Right cardiac atrium (tissue), 5 donors: ENCODE data around the gene SMTNL1. TPM values are rescaled to one million over a fixed set of nuclear protein-coding genes. Genes with fewer than 3 reads are reported as not detected.

ENCODE experiments used
- ATAC-seq, 2 donors: fragments of 200-7000 bp; cut with Tn5 transposase; one replicate each; pipeline versions ENCODE4 v1.8.0 to v1.9.1; 2020; ENCODE audit warnings: moderate library complexity in 2 of 2, mild to moderate bottlenecking in 1 of 2
- DNase-seq, 3 donors: peaks; one replicate each; pipeline ENCODE4 v3.0.0-alpha.2; 2020
- H3K27ac ChIP-seq: one replicate; pipeline ENCODE4 v1.5.1; 2013; ENCODE audit warnings: mild to moderate bottlenecking, low read length, control low read depth, moderate library complexity
- H3K27me3 ChIP-seq: one replicate; pipeline ENCODE4 v1.6.1; 2013; ENCODE audit not compliant: control insufficient read depth, insufficient read depth
- H3K4me1 ChIP-seq: one replicate; pipeline ENCODE4 v1.6.1; 2013; ENCODE audit warnings: low read length; ENCODE audit not compliant: control insufficient read depth, insufficient read depth
- H3K4me3 ChIP-seq: one replicate; pipeline ENCODE4 v1.5.1; 2013; ENCODE audit warnings: low read length, control low read depth
- H3K9me3 ChIP-seq: one replicate; pipeline ENCODE4 v1.6.1; 2013; ENCODE audit warnings: low read length; ENCODE audit not compliant: control insufficient read depth
- WGBS: extraction: QIAGEN DNeasy Blood & Tissue Kit; methylation state at CpG from one replicate; pipeline ENCODE4 v1.1.7; 2013; 5-methylcytosine and 5-hydroxymethylcytosine counted together
- intact Hi-C, 4 donors: fragments of 100-400 bp; cut with DNase I; formaldehyde crosslinking; loops; one replicate each; pipeline versions ENCODE4 v1.11.0 to v1.14.0; 2022 to 2023
- long read RNA-seq, 4 donors: library from polyadenylated mRNA; unstranded; transcript quantifications; one replicate each; pipeline ENCODE4 v2.0.0, GENCODE V29; 2020 to 2021
- polyA plus RNA-seq: library from polyadenylated mRNA; stranded (reverse); fragments of 200-250 nt; gene quantifications from one replicate; pipeline ENCODE4 v1.2.3, GENCODE V29; 2013
- total RNA-seq, 4 donors: library from RNA; stranded (reverse); fragmentation: NEBNext Ultra II Directional; extraction: Animal tissue kit (Norgen Biotek cat#: 25700); gene quantifications; one replicate each; pipeline ENCODE4 v1.2.1, GENCODE V29; 2021
- donor health status: healthy with polysubstance abuse.
- donor health status: DM: no; HTN: yes; CAD: no.
- donor health status: DM: no; HTN: no; CAD: no.
- donor health status: DM: no; HTN: yes; CAD: no; lungs with severe emphysema.
- donor health status: DM: yes; HTN: yes; CAD: no.

The SMTNL1 gene
- total RNA-seq (not detected), polyA plus RNA-seq (not detected)
- long read RNA-seq, donor 1, result 0 reads
- long read RNA-seq, donor 2, result 0 reads
- long read RNA-seq, donor 3, result 0 reads
- long read RNA-seq, donor 4, result 0 reads

DNA sequence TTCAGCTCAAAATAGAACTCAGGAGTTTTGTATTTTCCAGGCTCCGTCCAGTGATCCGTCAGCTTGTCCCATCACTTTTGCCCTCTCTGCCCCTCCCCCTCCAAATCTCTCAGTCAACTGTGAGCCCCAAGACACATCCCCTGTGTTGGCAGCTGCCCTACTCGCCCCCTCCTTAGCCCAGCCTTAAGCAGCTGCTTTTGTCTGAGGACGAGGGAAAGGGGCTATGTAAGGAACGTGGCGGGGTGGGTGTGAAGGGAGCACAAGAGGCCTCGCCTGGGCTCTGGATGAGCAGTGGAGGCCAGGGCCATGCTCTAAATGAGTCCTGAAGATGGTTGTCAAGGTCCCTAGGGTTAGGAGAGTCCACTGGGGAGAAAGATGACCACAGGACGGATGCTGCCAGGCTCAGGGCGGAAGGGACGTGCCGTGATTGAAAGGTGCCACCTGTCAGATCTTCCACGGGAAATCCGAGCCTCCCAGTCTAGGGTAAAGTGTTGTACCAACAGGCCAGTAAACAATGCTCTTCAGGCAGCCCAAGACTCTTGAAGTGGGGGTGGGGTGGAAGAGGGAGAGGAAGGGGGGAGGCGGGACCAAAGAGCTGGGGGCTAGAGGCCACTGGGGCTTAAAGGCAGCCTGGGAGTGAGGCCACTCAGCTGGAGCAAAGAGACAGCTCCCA, at the start of gene SMTNL1:
SMTNL1 (plus strand) TSS at position 649 of the 673 bp plus-strand sequence. CDS start 5,048 bp downstream, outside the sequence.
- intact Hi-C loops, result no loop called here
- no peak within 1 kb of the TSS for H3K27ac ChIP-seq
- 64% methylated on average over 14 of the region's 14 CpGs for WGBS
- no peaks in the 10 kb centered on the region for H3K4me1 ChIP-seq
- DNase-seq (no peak), ATAC-seq (no peak)
- H3K9me3 ChIP-seq, result no peaks in the 10 kb centered on the region
- H3K27me3 ChIP-seq, result no peaks in the 10 kb centered on the region
- no peak within 1 kb of the TSS for H3K4me3 ChIP-seq

DNA sequence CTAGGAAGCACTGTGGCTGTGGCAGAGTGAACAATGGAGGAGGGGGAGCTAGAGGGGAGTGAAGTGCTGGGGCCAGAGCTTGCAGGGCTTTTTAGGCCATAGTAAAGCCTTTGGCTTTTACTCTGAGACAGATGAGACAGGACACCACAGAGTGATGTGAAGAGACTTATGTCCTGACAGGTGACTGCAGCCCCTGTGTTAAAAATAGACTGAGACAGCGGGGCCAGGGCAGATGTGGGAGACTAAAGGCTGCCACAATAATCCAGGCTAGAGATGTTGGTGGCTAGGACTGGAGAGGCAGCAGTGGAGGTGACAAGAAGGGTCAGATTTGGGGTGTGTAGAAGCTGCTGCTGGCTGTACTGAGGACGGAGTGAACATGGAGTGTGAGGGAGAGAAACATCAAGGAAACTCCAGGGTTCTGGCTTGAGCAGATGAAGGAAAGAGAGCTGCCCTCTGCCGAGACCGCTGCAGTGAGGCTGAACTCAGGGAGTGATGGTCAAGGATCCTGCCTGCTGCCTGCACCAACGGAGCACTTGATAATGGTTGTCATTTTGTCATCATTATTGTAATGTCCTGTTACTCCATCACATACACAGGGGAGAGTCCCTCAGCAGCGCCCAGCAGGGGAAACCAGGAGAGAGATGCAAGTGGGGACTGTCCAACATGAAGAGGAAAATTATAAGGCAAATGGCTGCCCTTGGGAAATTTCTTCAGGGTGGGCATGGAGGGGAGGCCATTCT, 49.3 kb upstream of the SMTNL1 start:
- DNase-seq, result no peak
- intact Hi-C loops, result no loop called here
- 76% methylated on average over 6 of the region's 6 CpGs for WGBS
- no peak for ATAC-seq
- Histone ChIP-seq H3K27me3 (no peaks in the 10 kb centered on the region), H3K9me3 (no peaks in the 10 kb centered on the region), H3K4me1 (no peaks in the 10 kb centered on the region), H3K27ac (no peak overlapping the region), H3K4me3 (no peak overlapping the region)

DNA sequence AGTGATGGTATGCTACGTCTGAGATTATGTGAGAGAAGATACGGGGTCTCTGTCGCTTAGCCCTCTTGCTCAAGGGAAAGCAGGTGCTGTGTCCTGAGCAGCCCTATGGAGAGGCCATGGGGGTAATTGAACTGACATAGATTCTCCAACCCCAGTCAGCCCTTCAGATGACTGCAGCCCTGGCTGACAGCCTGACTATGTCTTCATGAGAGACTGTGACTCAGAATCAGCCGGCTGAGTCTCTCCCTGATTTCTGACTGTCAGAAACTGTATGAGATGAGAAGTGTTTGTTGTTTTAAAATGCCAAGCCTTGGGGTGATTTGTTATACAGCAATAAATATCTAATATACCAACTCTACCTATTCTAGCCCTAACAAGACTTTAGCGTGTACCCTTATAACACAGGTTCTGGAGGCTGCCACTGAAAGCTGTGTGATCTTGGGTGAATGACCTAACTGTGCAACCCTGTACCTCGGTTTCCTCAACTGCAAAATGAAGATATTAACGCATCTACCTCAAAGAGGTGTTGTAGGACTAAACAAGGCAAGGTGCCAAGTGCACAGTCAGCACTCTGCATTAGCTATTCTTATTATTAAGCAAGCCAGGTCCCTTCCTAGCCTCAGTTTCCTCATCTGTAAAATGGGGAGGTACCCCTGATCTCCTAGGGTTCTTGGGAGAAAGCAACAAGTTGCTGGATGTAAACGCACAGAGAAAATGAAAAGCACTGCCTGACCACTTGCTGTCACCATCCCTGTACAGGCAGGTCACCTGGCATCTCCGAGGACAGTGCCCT, 46.7 kb upstream of the SMTNL1 start:
- H3K4me1 ChIP-seq, result no peaks in the 10 kb centered on the region
- no peak overlapping the region for H3K27ac ChIP-seq
- no peaks in the 10 kb centered on the region for H3K9me3 ChIP-seq
- DNase-seq (no peak), ATAC-seq (no peak)
- no peaks in the 10 kb centered on the region for H3K27me3 ChIP-seq
- no peak overlapping the region for H3K4me3 ChIP-seq
- 91% methylated on average over 9 of the region's 9 CpGs for WGBS
- intact Hi-C loops, result loop anchor here in 1 of 4 donors (5.0 kb wide), 1 partner anchor 37 kb away; no protein-coding TSS in a partner anchor

DNA sequence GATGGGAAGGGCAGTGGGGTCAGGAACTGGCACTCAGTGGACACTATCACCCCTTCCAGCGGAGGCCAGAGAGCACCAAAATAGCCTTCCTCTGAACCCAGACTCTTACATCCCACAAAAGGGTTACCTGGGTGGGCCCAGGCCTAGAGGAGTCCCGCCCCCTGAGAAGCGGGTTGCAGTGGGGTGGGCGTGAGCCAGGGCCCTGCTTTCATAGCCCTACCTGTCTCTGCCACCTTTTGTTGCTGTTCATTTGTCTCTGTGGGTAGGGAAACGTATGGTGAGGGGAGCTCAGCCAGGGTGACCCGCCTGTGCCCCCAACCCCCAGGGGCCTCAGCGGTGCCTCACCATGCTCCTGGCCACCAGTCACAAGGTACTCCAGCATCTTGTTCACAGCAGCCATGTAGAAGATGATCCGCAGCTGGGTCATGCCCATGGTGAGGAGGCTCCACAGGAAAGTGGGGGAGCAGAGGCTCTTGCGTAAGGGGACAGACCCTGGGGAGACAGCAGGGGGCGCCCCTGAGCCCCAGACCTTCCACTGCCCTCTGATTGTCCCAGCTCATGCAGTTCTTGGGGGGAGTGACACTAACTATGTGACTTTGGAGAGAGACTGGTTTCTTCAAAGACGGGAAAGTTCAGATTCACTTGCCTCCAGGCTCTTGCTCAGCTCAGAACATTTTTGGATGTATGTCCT, 45.9 kb upstream of the SMTNL1 start:
- no peaks in the 10 kb centered on the region for H3K9me3 ChIP-seq
- no peaks in the 10 kb centered on the region for H3K4me1 ChIP-seq
- peak in 2 of 3 donors; percentile 76 to 77 for DNase-seq
- H3K27ac ChIP-seq, result no peak overlapping the region
- WGBS, result 79% methylated on average over 11 of the region's 11 CpGs
- ATAC-seq, result peak; percentile 37 to 40
- H3K4me3 ChIP-seq, result no peak overlapping the region
- H3K27me3 ChIP-seq, result no peaks in the 10 kb centered on the region
- intact Hi-C loops, result loop anchor here in 1 of 4 donors (5.0 kb wide), 1 partner anchor 36 kb away; no protein-coding TSS in a partner anchor

DNA sequence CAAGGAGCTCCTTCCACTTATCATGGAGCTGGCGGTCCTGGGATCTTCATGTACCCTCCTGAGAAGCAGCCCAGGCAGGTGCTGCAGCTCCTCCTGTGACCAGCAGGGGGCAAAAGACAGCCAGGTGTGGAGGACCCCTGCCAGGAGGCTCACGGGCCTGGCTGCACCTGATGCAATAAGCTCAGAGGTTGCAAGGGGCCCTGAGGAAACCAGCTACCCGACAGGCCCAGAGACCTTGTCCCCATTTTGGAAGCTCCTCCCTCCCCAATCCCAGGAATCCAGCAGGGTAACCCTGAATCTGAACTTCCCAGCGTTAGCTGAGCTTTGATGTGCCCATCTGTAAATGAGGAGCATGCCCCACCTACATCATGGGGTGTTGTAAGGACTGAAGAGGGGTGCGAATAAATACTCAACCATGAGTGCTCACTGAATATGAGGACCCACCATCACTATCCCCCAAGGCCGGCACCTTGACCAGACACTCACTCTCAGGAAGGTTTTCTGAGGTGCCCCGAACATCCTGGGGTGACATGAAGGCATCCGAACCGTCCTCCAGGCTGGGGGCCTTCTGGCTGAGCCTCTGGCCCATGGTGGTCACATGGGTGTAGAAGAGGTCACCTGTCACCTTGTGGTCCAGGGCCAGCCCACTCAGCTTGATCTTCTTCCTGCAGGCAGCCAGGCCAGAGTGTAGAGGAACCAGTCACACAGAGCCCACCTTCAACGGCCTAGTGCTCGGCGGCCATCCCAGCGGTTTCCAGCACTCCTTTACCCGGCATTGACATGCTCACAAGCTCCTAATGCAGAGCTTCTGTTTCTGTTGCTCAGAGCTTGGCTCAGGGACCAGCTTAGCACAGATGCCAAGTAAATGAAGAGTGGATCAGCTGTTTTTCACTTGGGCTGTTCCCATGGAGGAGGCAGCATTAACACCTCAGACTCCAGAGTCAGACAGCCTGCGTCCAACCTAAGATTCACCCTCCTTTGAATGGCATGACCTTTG, 43.6 kb upstream of the SMTNL1 start:
- peak in 2 of 3 donors; percentile 76 to 78 for DNase-seq
- ATAC-seq, result peak; percentile 53 to 58
- WGBS, result 70% methylated on average over 15 of the region's 15 CpGs
- intact Hi-C loops, result loop anchor here in 3 of 4 donors (2.0 to 5.0 kb wide), 2 partner anchors 33 kb away; no protein-coding TSS in a partner anchor
- Histone ChIP-seq H3K4me1 (peaks cover 4% of the 10 kb centered on the region), H3K9me3 (no peaks in the 10 kb centered on the region), H3K4me3 (no peak overlapping the region), H3K27ac (no peak overlapping the region), H3K27me3 (no peaks in the 10 kb centered on the region)

DNA sequence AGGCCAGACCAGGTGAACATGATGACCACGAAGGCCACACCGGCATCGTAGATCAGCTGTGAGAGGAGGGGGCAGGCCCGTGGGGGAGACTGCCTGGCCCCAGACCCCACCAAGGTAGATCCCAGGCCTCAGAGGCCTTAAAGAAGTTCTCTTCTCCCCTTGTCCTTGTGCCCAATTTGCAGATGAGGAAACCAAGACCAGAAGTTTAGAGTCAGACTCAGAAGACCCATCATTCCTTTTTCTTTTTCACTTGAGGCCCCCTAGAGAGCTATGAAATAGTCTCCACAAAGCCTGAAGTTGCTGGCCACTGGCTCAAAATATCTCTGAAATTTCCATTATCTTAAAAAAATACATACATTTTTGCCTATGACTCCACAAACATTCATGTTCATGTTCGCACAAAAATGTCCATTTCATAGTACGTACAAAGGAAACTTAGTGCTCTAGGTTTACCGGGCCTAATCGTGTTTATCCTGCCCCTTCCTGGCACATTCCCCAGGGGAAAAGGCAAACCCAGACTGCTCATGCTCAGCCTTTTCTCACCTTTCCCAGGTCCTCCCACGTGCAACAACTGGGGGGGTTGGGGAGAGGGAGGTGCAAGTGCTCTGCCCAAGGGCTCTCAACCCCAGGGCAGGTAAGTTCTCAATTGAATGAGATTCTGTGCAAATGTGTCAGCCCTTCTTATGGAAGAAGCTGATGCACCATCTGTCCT, 41.1 kb upstream of the SMTNL1 start:
- no peaks in the 10 kb centered on the region for H3K27me3 ChIP-seq
- H3K27ac ChIP-seq, result no peak overlapping the region
- 83% methylated on average over 9 of the region's 9 CpGs for WGBS
- H3K4me1 ChIP-seq, result peaks cover 10% of the 10 kb centered on the region
- DNase-seq (no peak), ATAC-seq (no peak)
- no peaks in the 10 kb centered on the region for H3K9me3 ChIP-seq
- H3K4me3 ChIP-seq, result no peak overlapping the region
- intact Hi-C loops, result no loop called here

DNA sequence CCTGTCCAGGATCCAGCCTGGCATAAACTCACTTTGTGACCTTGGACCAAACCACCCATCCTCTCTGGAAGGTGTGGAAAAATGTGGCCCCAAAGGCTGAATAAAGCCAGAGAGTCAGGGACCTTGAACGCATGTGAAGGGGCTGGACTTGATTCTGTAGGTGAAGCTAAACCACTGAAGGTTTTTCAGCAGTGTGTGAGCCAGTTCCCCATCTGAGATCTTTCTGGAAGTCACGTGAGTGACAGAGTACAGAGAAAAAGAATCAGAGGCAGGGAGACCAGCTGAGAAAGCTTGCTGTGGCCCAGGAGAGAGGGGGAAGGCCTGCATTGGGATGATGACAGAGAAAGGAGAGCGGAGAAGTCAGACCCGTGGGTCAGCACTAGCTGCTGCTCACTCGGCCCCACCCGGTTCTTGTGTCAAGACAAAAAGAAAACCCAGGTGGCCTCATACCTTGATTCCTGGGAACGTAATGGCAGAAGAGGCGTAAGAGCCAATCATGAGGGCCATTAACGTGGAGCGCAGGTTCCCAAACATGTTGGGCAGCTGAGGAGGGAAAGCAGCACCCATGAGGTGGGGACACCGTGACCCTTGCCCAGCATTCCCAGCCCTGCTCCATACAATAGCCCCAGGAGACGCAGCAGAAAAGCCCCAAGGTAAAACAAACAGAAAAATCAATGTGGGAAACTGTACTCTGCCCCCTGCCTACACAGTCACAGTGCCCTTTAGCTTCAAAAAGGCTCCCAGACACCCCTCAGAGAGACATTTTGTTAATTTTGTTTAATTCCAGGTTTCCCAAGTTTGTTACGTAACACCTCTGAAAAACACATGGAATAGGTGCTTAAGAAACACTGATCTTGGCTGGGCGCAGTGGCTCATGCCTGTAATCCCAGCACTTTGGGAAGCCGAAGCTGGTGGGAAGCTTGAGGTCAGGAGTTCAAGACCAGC, 39.8 kb upstream of the SMTNL1 start:
- Histone ChIP-seq H3K4me3 (no peak overlapping the region), H3K4me1 (peaks cover 17% of the 10 kb centered on the region), H3K27ac (no peak overlapping the region), H3K9me3 (no peaks in the 10 kb centered on the region), H3K27me3 (no peaks in the 10 kb centered on the region)
- no peak for ATAC-seq
- DNase-seq, result no peak
- intact Hi-C loops, result no loop called here
- 93% methylated on average over 15 of the region's 15 CpGs for WGBS

DNA sequence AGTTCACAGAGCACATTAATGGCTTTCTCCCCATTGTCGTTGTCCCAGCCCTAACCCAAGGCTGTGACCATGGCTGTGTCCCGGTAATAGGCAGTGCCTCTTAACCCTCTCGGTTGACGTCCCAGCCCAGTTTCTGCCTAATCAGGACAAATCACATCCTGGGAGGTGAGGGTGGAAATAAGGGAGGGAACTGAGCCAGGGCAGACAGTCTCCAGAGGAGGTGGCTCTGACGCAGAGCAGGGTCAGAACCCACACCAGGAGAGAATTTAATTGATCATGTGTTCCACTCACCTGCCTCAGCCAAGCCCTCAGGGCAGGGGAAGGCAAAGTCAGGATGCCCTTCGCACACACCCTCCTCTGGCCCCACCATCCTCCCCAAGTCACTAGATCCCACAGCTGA, 38.9 kb upstream of the SMTNL1 start:
- Histone ChIP-seq H3K27me3 (no peaks in the 10 kb centered on the region), H3K4me1 (peaks cover 17% of the 10 kb centered on the region), H3K27ac (peak overlapping the region; percentile 19), H3K9me3 (no peaks in the 10 kb centered on the region), H3K4me3 (no peak overlapping the region)
- intact Hi-C loops, result no loop called here
- 67% methylated on average over 6 of the region's 6 CpGs for WGBS
- ATAC-seq (no peak), DNase-seq (no peak)
